HG02623 (cell line): Measurements from ENCODE around the gene MIS12.

ENCODE experiments used
- ATAC-seq: cut with Tn5 transposase; IDR thresholded peaks from one replicate; pipeline ENCODE4 v1.9.1; 2021; ENCODE audit warnings: moderate library complexity; ENCODE audit not compliant: unreplicated experiment

The MIS12 gene

DNA sequence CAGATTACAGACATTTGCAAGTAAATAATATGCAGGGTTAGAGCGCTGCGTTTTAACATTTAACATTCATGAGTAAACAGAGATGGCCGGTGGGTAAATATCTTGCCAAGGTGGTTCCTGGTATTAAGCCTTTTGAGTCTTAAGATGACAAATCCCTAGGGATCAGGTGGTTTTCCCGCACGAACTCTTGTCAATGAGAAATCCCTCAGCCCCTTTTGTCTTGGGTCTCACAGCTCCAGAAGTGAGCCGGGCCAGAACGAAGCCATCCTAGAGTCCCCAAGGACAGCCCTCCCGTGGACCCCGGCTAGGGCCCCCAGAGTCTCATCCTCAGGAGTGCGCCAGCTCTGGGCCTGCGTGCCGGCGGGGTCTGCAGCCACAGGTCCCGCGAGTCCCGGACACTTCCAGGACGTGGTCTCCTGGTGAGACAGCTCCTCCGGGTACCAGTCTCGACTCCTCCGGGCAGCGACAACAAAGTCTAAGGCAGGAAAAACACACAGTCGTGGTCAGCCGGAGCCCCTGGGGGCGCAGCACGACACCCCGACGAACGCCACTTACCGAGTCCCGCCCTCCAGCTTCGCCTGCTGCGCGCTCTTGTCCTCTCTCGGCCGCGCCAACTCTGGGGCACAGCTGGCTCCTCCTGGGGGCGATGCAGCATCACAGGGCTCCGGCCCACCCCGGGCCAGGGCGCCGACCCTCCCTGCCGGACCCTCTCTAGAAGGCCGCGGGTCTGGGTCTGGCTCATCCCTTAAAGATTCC, 13.3 kb downstream of the MIS12 start:
- ATAC-seq = no peak

DNA sequence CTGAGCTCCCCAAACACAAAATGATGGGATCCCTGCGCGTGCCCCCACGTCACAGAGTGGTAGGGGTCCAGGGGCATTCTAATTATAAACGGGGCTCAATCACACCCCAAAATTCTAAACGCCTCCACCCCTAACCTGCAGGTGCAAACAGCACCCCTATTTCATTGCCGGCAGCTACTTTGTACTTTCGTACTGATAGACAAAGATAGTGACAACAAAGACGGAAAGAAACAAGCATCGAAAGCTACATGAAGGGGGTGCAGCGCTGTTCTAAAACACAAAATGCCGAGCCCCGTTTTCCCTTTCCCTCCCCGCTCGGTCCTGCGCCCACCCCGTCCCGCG, 13.9 kb downstream of the MIS12 start:
- no peak for ATAC-seq

DNA sequence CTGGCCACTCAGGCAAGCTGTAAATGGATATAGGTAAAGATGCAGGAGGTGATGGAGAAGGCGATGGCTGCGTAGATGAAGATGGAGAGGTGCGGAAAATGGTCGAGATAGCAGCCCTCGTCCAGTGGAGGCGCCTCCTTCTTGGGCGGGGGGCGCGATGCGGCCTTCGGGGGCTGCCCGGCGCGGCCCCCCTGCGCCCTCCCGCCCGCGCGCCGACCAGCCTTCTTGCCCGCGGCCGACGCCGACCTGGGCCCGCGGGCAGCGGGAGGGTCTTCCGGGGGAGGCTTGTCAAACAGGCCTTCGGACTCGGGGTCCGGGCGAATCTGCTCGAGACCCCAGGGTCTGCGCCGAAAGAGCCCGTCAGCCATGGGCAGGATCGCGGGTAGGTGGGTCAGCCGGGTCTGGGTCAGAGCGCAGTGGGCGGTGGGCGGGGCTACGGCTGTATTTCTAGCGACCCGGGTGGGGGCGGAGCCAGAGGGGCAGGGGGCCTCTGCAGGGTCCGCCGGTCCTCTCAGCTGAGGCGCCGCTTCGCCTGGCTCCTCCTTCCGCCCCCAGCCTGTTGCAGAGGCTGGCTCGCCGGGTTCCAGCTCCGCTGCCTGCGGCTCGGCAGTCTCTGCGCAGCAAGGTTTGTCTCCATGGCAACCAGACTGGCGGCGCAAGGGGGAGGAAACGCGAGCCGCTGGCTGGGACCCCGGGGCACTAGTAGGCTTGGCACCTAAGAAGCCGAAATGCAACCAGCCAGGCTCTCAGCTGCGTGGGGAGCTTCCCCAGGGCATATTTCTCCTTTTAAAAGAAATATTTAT, 14.4 kb downstream of the MIS12 start:
- ATAC-seq = no peak

DNA sequence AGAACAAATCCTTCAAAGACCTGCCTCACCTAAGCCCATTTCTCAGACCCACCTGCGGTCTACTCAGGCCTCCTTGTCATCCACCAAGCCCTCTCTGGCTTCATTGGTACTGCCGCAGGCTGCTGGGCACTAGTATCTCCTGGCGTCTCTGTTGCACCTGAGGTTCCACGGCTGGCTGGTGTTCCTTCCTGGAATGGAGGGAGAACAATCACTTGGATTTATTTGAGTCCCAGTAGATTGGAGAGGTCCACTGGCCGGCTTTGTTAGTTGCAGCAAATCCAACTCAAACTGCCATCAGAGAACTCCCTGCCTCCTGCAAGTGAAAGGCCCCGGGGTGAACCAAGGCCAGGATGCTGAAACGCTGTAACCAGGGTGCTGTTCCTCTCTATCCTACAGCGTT, 15.3 kb downstream of the MIS12 start:
- no peak for ATAC-seq

DNA sequence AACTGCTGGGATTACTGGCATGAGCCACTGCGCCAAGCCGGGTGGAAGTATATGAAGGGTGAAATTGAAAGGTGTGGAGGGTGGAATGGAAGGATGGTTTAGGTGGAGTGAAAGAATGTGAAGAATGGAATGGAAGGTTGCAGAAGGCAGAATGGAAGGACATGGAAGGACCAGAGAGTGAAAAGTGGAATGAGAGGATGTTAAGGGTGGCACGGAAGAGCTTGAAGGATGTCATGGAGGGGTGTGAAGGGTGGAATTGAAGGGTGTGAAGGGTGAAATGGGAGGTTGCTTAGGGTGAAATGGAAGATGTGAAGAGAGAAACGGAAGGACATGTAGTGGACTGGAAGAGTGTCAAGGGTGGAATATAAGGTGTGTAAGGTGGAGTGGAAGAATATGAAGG, 16.2 kb downstream of the MIS12 start:
- ATAC-seq = no peak

DNA sequence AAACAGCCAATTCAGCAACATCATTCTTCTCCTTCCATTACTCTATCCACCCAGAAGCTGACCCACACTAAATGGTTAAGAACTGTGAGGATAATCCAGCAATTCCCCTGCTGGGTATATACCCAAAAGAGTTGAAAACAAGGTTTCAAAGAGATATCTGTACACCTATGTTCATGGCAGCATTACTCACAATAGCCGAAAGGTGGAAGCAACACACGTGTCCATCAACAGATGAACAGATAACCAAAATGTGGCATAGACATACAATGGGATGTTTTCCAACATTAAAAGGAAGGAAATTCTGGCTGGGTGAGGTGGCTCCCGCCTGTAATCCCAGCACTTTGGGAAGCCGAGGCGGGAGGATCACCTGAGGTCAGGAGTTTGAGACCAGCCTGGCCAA, 19.9 kb downstream of the MIS12 start:
- ATAC-seq = no peak

DNA sequence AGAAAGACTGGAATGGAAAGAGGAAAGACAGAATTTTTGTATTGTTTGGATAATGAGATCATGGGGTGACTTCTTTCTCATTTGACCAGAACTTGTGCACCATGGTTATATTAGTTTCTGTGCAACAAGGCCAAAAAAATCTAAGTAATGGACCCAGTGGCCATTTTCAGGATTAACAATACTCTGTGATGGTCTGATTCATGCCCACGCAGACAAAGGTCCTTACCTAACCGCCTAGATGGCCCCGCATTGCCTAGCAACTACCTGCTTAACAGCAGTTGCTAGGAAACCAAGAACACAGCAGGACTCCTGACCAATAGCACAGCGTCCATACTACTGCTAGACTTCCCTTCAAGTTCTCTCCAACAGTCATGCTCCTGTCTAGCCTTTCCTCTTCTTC, 22.4 kb downstream of the MIS12 start:
- no peak for ATAC-seq

DNA sequence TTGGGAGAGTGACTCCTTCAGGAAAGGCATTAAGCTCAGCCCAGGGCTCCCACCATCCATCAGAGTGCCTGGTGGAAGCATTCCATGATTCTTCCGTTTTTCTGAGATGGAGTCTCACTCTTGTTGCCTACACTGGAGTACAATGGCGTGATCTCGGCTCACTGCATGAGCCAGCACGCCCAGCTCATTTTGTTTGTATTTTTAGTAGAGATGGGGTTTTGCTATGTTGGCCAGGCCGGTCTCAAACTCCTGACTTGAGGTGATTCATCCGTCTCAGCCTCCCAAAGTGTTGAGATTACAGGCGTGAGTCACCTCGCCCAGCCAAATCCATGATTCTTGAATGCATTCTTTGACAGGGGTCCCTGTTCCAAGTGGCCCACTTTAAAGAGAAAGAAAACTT, 23.1 kb downstream of the MIS12 start:
- ATAC-seq = no peak

DNA sequence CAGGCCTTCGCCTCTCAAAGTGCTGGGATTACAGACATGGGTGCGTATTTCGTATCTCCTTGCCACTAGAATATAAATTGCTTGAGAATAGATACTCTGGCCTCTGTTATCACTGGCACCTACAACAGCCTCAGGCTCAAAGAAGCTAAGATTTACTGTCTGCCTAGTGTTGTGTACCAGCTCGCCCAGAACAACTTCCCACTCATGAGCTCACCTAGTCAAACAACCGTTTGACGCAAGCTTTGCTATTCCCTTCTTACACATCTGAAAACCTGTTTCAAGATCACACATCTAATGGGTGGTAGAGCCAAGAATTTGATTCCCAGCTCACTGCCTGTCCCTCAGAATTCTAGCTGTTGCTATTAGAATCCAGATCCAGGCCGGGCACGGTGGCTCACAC, 24.4 kb downstream of the MIS12 start:
- ATAC-seq = no peak

DNA sequence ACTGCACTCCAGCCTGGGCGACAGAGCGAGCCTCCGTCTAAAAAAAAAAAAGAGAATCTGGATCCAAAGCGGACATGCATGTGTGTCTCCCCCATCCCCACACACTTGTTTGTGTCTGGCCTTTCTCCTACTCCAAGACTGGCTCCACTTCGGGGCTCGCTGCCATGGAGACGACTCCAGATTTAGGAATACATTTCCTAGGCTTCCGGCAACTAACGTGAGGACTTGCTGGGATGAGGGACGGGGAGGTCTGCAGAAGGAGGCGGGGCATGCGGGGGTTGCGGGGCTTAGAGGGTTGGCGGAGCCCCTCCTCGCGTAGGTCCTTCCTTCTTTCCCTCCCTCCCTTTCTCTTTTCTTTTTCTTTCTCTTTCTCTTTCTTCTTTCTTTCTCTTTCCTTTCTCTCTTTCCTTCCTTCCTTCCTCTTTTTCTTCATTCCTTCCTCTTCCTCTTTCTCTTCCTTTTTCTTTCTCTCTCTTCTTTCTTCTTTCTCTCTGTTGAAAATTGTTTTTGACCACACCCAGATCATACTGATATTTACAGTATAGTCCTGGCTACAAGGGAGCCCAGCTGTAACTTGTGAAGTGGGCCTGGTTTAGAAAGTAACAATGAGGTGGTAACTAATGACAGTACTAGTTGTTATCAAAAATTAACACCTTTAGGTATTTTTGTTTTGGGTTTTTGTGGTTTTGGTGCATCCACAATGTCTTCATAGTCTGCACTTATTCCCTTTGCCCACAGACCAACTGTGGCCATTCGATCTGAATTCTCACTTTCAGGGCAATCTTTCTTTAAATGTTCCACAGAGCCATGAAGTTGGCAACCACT, 25.2 kb downstream of the MIS12 start:
- no peak for ATAC-seq

DNA sequence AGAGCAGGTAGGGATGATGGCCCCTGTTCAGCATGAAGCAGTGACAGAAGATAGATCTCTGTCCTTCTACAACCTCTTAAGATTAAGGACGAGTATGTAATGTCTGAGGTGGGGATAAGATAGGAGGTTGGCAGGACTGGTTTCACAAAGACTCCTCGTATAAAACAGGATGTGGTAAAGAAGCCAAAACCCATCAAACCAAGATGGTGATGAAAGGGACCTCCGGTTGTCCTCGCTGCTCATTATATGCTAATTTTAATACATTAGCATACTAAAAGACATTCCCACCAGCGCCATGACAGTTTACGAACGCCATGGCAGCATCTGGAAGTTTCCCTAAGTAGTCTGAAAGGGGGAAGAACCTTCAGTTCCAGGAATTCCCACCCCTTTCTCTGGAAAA, 27.3 kb downstream of the MIS12 start:
- ATAC-seq = no peak

DNA sequence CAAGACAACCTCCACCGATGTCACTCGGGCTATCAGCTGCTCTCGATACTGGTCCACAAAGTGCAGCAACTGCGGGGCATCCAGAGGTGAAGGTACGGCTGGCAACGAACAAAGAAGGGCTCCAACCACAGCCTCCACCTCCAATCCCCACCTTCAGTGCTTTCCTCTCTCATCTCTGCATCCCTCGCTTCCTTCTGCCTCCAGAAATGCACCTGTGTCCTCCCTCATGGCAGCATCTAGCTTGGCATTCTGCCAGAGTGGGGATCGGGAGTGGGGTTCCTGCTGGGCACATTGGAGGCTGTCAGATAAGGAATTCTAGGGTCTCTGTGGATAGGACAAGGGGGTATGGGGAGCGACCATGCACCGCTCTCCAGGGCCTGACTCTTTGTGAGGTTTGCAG, 28.6 kb downstream of the MIS12 start:
- ATAC-seq = no peak

DNA sequence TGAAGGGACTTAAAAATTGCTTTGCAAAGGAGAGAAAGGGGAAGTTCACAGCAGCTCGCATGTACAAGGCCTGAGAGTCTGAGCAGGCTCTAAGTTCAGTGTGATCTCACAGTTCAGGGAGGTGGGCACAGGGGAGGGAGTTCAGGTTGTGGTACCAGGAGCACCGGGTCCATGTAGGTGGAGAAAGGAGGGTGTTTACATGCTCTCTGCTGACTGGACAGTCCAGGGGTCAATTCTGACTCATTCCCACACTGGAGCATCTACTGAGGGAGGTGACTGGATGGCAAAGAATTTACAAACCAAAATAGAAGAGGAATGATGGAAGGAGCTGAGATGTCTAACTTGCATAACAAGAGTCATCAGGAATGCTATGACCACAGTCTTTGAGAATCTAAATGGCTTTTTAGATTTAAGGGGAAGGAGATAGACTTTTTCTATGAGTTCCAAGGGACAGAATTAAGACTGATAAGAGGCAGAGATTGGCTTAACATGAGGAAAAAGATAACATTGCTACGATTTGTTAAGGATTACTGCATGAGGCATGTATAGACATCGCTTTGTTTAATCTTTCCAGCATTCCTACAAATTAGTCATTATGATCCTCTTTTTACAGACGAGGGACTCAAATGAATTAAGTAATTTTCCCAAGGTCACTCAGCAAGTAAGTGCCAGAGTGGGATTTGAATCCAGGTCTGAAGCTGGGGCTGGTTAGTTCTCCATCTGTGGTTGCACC, 29.9 kb downstream of the MIS12 start:
- ATAC-seq = no peak

DNA sequence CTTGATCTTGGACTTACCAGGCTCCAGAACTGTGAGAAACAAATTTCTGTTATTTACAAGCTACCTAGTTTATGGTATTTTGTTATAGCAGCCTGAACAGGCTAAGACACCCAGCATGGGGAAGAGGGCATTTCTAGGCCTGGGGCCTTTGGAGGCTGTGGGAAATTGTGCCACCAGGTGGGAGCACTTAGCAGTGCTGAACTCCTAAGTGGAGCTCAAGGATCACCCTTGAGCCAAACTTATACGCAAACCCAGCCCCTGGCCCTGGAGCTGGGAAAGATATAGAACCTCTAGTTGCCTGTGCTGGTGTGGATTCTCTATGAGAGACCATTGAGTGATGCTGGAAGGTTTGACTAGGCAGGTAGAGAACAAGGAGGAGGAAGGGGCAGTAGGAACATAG, 36.1 kb downstream of the MIS12 start:
- ATAC-seq = no peak

DNA sequence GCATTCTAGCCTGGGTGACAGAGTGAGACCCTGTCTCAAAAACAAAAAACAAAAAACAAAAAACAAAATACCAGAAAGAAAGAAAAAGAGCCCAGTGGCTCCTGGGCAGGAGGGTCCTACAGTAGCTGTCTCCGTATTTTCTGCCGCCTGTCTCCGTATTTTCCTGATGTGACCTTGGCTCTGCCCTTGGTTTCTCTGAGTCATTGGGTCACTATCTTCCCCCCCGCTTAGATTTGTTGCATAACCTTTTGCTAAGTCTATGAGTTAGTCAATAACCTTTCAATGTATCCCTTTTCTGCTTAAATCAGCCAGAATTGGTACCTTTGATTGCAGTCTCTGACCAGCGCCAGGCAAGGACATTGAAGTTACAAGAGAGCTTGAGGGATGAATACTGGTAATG, 36.9 kb downstream of the MIS12 start:
- no peak for ATAC-seq

DNA sequence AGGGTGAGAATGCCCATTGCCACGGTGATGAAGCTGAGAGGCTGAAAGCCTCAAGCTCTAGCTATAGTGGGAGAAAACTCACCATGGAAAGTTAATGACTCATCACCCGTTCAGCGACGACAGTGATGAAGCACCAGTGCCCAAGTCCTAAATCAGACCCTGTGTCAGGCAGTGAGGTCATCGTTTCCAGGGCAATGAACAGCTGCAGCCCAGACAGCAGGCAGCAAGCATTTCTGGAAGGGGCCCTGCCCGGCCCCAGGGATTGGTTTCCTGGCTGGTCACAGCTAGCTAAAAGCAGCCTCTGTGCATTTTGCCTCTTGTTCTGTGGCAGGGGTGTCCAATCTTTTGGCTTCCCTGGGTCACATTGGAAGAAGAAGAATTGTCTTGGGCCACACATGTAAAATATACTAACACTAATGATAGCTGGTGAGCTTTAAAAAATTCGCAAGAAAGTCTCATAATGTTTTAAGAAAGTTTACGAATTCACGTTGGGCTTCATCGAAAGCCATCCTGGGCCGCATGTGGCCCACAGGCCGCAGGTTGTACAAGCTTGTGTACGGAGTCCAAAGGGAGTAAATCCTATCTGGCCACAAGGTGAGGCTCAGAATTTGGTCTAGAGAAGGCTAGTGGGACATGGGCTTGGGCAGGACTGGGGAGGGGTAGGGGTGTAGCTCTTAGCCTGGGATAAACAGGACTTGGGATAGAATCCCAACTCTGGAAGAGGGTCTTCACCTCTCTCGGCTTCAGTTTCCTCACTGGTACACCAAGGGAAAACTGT, 40.6 kb downstream of the MIS12 start:
- ATAC-seq = no peak

DNA sequence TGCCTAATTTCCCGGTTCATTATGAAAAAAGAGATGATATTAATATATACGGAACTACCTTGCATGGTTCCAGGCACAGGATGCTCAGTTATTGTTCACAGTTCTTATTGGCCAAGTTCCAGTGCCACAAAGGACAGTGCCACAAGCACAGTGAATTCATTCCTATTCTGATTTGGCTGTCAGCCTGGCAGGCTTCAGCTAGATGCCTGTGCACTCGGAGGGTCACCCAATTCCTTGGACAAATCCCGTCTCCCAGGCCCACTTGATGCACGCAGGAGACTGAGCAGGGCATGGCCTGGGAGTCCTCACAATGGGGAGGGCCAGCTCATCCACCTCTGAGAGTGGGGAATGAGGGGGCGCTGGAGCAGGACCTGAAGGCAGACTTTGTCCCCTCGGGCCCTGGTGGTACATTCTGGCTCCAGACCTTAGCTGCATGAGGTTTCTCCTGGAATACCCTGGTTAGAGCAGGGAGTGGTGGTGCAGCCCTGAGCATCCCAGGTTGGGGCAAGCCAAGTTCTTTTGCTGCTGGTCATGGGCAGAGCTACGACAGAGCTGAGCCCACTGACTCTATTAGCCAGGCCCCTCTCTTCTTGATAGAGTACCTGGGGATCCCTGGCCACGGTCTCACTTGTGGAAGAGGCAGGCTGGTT, 41.4 kb downstream of the MIS12 start:
- no peak for ATAC-seq

DNA sequence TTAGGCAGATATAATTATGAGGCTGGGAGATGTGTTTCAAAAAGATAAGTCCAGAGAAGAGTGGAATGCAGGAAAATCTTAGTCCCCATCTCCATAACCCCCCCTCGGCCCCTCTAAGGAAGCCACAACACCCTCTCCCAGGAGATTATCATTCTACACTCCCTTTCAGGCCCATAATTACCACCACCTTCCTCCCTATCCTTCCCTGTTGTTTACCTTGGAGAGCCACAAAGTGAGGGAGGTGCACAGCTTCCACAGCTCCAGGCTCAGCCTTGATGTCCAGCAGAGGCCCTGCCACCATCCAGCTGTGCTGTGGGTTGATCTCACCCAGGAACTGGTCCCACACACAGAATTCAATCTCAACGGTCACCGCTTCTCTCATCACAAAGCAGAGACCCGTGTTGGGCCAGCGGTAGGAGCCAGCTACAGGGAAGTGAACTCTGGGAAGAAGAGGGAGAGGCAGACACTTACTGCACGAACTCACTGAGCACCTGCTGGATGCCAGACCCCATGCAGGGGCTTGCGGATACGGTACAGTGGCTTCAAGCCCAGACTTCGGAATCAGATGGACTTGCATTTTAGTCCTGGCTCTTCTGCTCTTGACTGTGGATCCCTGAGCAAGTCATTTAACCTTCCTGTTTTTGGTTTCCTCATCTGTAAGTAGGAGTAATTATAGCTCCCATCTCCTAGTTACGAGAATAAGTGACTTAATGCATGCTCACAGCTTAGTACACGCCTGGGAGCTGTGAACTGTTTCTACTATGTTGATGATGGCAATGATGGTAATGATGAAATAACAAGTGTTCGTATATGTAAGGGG, 44.1 kb downstream of the MIS12 start:
- no peak for ATAC-seq

DNA sequence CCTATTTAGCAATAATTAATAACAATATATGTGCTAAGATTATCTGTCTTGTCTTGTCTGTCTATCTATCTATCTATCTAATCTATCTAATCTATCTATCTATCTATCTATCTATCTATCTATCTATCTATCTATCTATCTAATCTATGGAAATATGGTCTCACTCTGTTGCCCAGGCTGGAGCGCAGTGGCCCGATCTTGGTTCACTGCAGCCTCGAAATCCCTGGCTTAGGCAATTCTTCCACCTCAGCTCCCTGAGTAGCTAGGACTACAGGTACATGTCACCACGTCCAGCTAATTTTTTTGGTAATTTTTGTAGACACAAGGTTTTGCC, 44.7 kb downstream of the MIS12 start:
- ATAC-seq = no peak
